Measurements from ENCODE around the gene PLEKHA7. TPM values are rescaled to one million over a fixed set of nuclear protein-coding genes. Genes with fewer than 3 reads are reported as not detected.
A peak's percentile ranks its signal among the peaks of the same experiment; 100 is the strongest.

PLEKHA7 gene
- total RNA-seq, 1 donor from 2014 or later: 37.5 TPM

GRCh38 chr11:16745950-16746605 is 268.1 kb downstream of the PLEKHA7 start:
- DNase-seq (ENCODE audit: low read depth): no peak

GRCh38 chr11:16744128-16744725 is 270.0 kb downstream of the PLEKHA7 start:
- H3K4me3 ChIP-seq (ENCODE audit: low read depth, low read length): no peak overlapping the region
- no peak for DNase-seq (ENCODE audit: low read depth)
- TF ChIP-seq, protein P1, sequence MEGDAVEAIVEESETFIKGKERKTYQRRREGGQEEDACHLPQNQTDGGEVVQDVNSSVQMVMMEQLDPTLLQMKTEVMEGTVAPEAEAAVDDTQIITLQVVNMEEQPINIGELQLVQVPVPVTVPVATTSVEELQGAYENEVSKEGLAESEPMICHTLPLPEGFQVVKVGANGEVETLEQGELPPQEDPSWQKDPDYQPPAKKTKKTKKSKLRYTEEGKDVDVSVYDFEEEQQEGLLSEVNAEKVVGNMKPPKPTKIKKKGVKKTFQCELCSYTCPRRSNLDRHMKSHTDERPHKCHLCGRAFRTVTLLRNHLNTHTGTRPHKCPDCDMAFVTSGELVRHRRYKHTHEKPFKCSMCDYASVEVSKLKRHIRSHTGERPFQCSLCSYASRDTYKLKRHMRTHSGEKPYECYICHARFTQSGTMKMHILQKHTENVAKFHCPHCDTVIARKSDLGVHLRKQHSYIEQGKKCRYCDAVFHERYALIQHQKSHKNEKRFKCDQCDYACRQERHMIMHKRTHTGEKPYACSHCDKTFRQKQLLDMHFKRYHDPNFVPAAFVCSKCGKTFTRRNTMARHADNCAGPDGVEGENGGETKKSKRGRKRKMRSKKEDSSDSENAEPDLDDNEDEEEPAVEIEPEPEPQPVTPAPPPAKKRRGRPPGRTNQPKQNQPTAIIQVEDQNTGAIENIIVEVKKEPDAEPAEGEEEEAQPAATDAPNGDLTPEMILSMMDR (conservative IDR thresholded peaks at IDR 0.05; ENCODE audit: low read depth, low read length): no peak

More at GRCh38 chr11:16745950-16746605, 268.1 kb downstream of the PLEKHA7 start:
- TF ChIP-seq, protein P1 (conservative IDR thresholded peaks at IDR 0.05; ENCODE audit: low read depth, low read length): no peak
- H3K4me3 ChIP-seq (ENCODE audit: low read depth, low read length): no peak overlapping the region

GRCh38 chr11:16743478-16743877 is 270.7 kb downstream of the PLEKHA7 start:
- TF ChIP-seq, protein P1 (conservative IDR thresholded peaks at IDR 0.05; ENCODE audit: low read depth, low read length): no peak
- H3K4me3 ChIP-seq (ENCODE audit: low read depth, low read length): no peak overlapping the region
- DNase-seq (ENCODE audit: low read depth): no peak

GRCh38 chr11:16741473-16741872 is 272.7 kb downstream of the PLEKHA7 start:
- H3K4me3 ChIP-seq (ENCODE audit: low read depth, low read length): no peak overlapping the region
- TF ChIP-seq, protein P1 (conservative IDR thresholded peaks at IDR 0.05; ENCODE audit: low read depth, low read length): no peak
- DNase-seq (ENCODE audit: low read depth): no peak

DNA sequence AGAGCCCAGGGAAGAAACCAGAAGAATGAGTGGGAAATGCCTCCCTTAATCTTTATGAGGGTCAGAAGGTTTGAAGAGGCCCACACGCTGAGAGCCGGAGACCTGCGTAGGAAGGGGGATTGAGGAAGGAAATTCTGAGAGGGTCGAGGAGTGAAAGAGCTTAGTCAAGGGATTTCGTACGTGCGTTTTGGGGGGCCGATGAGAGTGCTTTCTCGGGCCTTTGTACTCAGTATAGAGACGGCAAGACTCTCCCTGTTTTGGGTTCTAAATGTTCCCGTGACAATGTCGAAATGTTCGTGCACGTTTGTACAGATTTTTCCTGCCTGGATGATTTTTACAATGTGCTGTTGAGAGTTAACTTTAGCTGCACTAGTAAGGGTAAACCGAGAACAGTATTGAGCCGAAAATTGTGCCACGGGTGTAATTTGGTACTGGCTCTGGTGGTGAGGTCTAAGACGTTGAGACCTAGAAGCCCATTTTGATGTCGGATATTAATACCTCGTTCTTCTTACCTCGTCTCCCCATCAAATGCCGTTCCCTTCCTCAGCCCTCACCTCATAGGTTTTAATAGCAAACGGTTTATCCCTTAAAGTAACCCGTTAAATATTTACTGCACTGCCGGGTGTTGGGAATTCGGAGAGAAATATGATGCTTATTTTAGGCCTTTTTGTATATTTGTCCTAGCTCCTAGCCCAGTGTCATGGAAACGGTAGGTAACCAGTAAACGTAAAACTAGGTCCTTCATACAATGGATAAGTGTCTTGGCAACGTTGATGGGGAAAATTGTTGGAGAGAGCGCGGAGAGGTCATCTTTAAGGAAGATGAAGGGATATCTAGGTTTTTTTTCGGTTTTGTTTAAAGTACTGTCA is 275.0 kb downstream of the PLEKHA7 start:
- peak; percentile 9 for DNase-seq (ENCODE audit: low read depth)

DNA sequence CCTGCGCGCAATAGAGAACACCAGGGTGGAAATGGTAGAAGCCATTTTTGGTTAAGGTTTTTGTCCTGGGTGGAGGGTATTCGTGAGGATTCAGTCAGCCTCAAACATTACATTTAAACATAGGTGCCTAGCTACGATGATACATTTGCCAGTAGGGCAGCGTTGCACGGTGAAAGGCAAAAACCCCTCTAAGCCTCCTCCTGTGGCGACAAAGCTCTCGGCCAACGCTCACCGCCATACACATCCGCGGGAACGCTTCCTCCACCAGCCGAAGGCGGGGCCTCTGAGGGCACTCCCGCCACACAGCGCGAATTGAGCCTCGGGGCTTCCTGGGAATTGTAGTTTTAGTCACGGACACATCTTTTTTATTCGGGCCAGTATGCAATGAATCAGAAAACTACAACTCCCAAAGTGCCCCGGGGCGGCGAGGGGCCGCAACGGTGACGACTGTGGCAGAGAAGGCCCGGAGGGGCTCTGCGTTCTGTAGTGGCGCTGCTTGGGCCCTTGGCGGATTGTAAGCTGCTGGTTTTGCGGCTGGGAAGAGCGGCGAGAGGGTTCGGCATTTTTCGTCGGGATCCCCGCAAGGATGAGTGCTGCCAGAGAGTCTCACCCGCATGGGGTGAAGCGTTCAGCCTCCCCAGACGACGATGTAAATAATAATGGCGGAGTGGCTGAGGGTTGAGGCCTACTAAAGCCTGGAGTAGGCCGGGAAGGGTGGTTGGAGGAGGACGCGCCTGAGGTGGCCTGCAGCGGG is 275.8 kb downstream of the PLEKHA7 start, which contains the start of gene C11orf58:
TSS of gene C11orf58 (plus strand) at position 455 of the 754 bp plus-strand sequence. CDS start at position 587, 132 bp downstream.
- TF ChIP-seq, protein P1 (conservative IDR thresholded peaks at IDR 0.05; ENCODE audit: low read depth, low read length): no peak
- H3K4me3 ChIP-seq (ENCODE audit: low read depth, low read length): peak within 1 kb of the TSS; percentile 80
- DNase-seq (ENCODE audit: low read depth): peak; percentile 76

More for the DNA sequence above, 275.0 kb downstream of the PLEKHA7 start:
- TF ChIP-seq, protein P1 (conservative IDR thresholded peaks at IDR 0.05; ENCODE audit: low read depth, low read length): no peak
- H3K4me3 ChIP-seq (ENCODE audit: low read depth, low read length): peak overlapping the region; percentile 80
